PC-3 (cell line): ENCODE data around the gene MYOCD.

Experiments used
- CTCF ChIP-seq: fragments of 300-600 bp; sonication (generic); conservative IDR thresholded peaks from 2 replicates; pipeline ENCODE4 v1.5.1; 2017; ENCODE audit warnings: antibody characterized with exemption, low read depth, mild to moderate bottlenecking, low read length
- EZH2 ChIP-seq: fragments of 300-600 bp; sonication (generic); IDR thresholded peaks from one replicate; pipeline ENCODE4 v1.6.1; 2017; ENCODE audit warnings: antibody characterized with exemption, mild to moderate bottlenecking, low read length; ENCODE audit not compliant: unreplicated experiment

GRCh38 chr17:12637745-12638651, 27.7 kb upstream of the MYOCD start:
- no peak for TF ChIP-seq CTCF
- TF ChIP-seq EZH2 = no peak
